ENCODE data around the gene PACS1.

The PACS1 gene

GRCh38 chr11:66216911-66217310 is 146.8 kb downstream of the PACS1 start:
- no peak overlapping the region for H3K4me3 ChIP-seq (ENCODE audit: low read depth, low read length)
- ChIA-PET CTCF (interaction anchor here (1.0 to 9.9 kb wide), 2 partner anchors 21 to 43 kb away, joined by 3 to 130 read pairs; no protein-coding TSS in a partner anchor), POLR2A (no interaction called here)
- TF ChIP-seq CTCF (IDR thresholded peaks at IDR 0.05; ENCODE audit: insufficient read depth, low read length, missing control alignments), result no peak
- DNase-seq (ENCODE audit: low read depth, low spot score), result no peak

DNA sequence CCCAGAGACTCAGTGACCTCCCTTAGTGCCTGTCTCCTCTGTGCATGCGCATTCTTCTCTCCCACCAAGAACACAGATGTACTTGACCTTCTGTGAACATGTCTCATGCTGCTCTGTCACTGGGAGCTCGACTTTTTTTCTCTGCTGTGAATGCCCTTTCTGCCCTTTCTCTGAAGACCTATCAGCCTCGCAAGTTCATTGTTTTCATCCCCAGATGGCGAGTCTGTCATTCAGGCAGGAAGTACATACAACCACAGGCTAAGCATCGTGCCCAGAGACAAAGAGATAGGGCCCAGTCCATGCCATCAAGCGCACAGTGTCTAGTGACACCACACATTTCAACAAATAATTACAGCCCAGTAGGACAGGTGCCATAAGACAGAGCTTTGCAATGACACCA is 148.0 kb downstream of the PACS1 start:
- H3K4me3 ChIP-seq (ENCODE audit: low read depth, low read length), result no peak overlapping the region
- DNase-seq (ENCODE audit: low read depth, low spot score), result no peak
- ChIA-PET POLR2A (no interaction called here), CTCF (interaction anchor here (0.7 to 9.9 kb wide), 4 partner anchors 10 to 29 kb away, joined by 3 to 130 read pairs (median 3); no protein-coding TSS in a partner anchor)
- no peak for TF ChIP-seq CTCF (IDR thresholded peaks at IDR 0.05; ENCODE audit: insufficient read depth, low read length, missing control alignments)

DNA sequence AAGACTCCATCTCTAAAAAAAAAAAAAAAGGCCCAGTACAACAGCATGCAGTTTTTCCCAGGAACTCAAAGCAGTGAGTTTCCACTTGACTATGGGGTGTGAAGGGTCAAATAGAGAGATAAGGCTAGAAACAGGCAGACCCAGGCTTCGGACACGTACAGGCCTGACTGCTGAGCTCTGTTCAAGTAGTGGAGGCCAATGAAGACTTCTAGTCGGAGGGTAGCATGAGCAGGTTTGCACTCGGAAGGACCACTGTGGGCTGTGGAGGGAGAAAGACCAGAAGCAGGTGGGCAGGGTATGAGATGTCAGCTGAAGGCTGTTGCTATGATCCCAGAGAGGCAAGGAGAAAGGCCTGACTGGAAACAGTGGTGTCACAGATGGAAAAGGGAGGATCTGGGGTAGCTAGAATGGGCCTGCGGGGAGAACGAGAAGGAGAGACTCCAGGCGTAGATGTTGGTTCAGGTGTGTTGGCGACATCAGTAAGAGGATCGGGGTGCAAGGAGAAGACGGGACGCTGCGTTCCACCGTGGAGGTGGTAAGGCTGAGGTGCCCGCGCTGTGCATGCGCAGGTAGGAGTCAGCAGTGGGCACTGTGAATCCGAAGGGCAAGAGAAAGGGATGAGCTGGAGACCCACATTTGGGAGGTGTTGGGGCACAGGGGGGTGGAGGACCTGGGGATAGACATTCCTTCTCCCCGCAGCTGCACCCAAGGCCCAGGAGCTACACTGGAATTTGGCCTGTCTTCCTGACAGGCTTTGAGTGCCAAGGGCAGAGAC is 149.0 kb downstream of the PACS1 start:
- no peak for TF ChIP-seq CTCF (IDR thresholded peaks at IDR 0.05; ENCODE audit: insufficient read depth, low read length, missing control alignments)
- ChIA-PET POLR2A (no interaction called here), CTCF (interaction anchor here (0.9 to 9.9 kb wide), 6 partner anchors 9 to 151 kb away, joined by 3 to 130 read pairs (median 3); no protein-coding TSS in a partner anchor)
- no peak for DNase-seq (ENCODE audit: low read depth, low spot score)
- H3K4me3 ChIP-seq (ENCODE audit: low read depth, low read length), result no peak overlapping the region

DNA sequence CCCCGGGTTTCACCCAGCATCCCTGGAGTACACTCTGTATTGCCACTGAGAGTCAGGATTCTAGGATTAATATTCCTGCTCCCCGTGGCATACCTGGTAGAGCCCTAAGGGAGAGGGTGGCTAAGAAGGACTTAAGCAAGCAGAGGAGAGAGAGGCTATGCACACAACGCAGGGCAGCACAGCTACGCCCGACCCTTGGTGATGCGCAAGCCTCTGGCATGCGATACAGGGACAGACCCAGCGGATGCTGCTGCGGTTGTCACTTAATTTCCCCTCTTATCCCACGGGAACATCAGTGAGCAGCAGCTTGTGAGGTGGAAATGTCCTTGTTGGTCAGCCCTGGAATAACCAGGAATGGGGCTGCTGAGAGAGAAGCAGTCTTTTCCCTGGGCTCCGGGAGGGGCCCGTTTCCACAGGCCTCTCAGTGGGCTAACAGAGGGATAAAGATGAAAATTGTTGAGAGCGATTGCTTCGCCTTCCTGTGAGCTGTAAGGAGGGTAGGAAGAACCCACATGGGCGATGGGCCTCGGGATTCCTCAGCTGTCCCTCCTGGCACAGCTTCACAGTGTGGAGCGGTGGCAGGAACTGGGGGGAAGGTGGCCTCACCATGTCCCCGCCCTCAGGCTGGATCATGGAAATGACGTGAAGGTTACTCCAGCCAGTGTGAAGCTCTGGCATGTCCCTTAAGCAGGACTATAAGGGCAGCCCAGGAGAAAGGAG is 149.9 kb downstream of the PACS1 start:
- no peak for TF ChIP-seq CTCF (IDR thresholded peaks at IDR 0.05; ENCODE audit: insufficient read depth, low read length, missing control alignments)
- ChIA-PET POLR2A (no interaction called here), CTCF (interaction anchor here (0.9 to 9.9 kb wide), 9 partner anchors 12 to 152 kb away, joined by 3 to 130 read pairs (median 5); no protein-coding TSS in a partner anchor)
- DNase-seq (ENCODE audit: low read depth, low spot score), result no peak
- H3K4me3 ChIP-seq (ENCODE audit: low read depth, low read length), result no peak overlapping the region

- CTCF ChIA-PET, result interaction anchor here (1.1 to 9.9 kb wide), 14 partner anchors 7 to 166 kb away, joined by 3 to 130 read pairs (median 5); no protein-coding TSS in a partner anchor
- no peak overlapping the region for H3K4me3 ChIP-seq (ENCODE audit: low read depth, low read length)
- POLR2A ChIA-PET, result no interaction called here
- DNase-seq (ENCODE audit: low read depth, low spot score), result no peak
- no peak for TF ChIP-seq CTCF (IDR thresholded peaks at IDR 0.05; ENCODE audit: insufficient read depth, low read length, missing control alignments)
Observed at GRCh38 chr11:66220566-66220935, 150.5 kb downstream of the PACS1 start.

DNA sequence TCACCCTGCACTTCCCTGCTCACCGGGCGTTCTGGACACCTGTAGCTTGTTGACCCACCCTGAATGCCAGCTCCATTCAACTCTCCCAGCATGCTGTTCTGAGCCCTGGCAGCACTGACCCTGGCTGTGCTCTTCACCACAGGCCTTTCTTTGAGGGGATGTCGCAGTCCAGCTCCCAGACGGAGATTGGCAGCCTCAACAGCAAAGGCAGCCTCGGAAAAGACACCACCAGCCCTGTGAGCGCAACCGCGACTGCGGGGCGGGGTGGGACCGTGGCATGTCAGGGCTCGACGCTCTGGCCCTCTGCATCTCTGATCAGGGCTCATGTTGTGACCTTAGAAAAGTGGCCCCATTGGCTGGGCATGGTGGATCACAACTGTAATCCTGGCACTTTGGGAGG is 150.9 kb downstream of the PACS1 start:
- POLR2A ChIA-PET, result no interaction called here

More for the DNA sequence above, 150.9 kb downstream of the PACS1 start:
- no peak for TF ChIP-seq CTCF (IDR thresholded peaks at IDR 0.05; ENCODE audit: insufficient read depth, low read length, missing control alignments)
- no peak for DNase-seq (ENCODE audit: low read depth, low spot score)
- CTCF ChIA-PET, result interaction anchor here (0.9 to 9.9 kb wide), 23 partner anchors 8 to 176 kb away, joined by 3 to 130 read pairs (median 9); no protein-coding TSS in a partner anchor
- H3K4me3 ChIP-seq (ENCODE audit: low read depth, low read length), result no peak overlapping the region
